GM18907 (cell line): ENCODE data around the gene RBL2.
"Not testable (repeated sequence)": the region's sequence is repeated elsewhere in the genome, so short reads cannot be mapped to it uniquely, and the experiment has no call there.

ENCODE experiments used
- ATAC-seq: cut with Tn5 transposase; IDR thresholded peaks from one replicate; pipeline ENCODE4 v1.9.1; 2021; ENCODE audit warnings: mild to moderate bottlenecking, moderate library complexity; ENCODE audit not compliant: unreplicated experiment

RBL2 gene

GRCh38 chr16:53529513-53529912, 95.2 kb downstream of the RBL2 start:
- ATAC-seq = no peak

DNA sequence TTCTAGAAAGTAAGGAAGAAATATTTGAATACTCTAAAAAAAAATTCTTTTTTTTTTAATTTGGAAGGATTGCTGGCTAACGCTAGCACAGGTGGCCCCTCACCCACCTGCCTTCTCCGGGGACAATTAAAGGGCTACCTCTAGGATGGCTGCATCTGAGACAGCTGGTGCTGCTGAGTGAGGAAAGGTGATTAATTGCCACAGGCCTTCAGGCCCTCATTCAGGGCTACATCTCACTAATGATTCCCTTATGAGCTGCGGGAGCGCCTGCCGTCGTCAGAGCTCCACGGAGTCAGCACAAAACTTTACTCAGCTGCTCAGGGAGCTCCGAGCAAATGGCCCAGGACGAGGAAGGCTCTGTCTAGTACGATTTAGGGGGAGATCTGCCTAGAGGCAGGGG, 95.8 kb downstream of the RBL2 start:
- no peak for ATAC-seq

DNA sequence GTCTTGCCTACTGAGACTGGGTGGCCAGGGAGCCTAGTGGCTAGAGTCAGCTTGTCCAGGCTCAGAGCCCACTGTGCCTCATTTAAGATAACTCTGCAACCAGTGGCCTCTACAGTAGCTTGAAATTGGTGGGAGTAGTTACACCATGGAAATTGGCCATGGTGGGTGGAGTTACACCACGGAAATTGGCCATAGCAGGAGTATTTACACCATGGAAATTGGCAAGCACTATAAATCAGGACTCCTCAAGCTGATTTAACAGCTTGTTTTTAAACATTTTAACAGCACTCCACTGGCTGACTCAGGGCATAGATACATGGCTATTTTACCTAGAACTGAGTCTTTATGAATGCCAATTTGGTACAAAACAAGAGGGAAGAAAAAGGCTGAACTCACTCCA, 96.5 kb downstream of the RBL2 start:
- ATAC-seq = no peak

DNA sequence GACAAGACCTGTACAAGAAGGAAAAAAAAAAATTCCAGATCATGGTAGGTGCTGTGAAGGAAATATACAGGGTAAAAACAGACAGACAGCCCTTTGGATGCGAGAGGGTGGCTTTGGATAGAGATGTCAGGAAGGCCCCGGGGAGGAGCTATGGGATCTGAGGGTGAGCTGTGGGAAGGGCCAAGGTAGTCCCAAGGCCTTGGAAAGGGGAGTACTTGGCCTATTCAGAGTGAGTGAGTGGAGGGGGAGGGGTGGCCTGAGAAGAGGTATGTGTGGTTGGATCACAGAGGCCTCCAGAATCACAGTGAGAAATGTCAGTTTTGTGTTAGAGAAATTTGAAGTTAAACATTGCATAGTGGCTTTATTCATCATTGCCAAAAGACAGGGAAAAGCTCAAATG, 99.9 kb downstream of the RBL2 start:
- ATAC-seq = no peak

- no peak for ATAC-seq
These were observed 103.4 kb downstream of the RBL2 start for GRCh38 chr16:53537626-53538025.

DNA sequence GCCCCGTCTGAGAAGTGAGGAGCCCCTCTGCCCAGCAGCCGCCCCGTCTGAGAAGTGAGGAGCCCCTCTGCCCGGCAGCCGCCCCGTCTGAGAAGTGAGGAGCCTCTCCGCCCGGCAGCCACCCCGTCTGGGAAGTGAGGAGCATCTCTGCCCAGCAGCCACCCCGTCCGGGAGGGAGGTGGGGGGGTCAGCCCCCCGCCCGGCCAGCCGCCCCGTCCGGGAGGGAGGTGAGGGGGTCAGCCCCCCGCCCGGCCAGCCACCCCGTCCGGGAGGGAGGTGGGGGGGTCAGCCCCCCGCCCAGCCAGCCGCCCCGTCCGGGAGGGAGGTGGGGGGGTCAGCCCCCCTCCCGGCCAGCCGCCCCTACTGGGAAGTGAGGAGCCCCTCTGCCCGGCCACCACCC, 105.1 kb downstream of the RBL2 start:
- ATAC-seq = not testable (repeated sequence)

DNA sequence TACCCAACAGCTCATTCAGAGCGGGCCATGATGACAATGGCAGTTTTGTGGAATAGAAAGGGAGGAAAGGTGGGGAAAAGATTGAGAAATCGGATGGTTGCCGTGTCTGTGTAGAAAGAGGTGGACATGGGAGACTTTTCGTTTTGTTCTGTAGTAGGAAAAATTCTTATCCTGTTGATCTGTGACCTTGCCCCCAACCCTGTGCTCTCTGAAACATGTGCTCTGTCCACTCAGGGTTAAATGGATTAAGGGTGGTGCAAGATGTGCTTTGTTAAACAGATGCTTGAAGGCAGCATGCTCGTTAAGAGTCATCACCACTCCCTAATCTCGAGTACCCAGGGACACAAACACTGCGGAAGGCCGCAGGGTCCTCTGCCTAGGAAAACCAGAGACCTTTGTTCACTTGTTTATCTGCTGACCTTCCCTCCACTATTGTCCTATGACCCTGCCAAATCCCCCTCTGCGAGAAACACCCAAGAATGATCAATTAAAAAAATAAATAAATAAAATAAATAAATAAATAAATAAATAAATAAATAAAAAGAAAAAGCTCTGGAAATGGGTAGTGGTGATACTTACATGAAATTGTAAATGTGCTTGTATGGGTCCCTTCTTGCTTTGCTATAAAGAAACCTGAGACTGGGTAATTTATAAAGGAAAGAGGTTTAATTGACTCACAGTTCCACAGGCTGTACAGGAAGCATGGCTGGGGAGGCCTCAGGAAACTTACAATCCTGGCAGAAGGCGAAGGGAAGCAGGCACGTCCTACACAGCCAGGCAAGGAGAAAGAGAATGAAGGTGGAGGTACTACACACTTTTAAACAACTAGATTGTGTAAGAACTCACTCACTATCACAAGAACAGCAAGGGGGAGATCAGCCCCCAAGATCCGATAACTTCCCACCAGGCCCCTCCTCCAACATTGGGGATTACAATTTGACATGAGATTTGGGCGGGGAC, 105.8 kb downstream of the RBL2 start:
- not testable (repeated sequence) for ATAC-seq
